ENCODE results near the gene ZNF567.
"Not testable (repeated sequence)": the region's sequence is repeated elsewhere in the genome, so short reads cannot be mapped to it uniquely, and the experiment has no call there.

The ZNF567 gene

DNA sequence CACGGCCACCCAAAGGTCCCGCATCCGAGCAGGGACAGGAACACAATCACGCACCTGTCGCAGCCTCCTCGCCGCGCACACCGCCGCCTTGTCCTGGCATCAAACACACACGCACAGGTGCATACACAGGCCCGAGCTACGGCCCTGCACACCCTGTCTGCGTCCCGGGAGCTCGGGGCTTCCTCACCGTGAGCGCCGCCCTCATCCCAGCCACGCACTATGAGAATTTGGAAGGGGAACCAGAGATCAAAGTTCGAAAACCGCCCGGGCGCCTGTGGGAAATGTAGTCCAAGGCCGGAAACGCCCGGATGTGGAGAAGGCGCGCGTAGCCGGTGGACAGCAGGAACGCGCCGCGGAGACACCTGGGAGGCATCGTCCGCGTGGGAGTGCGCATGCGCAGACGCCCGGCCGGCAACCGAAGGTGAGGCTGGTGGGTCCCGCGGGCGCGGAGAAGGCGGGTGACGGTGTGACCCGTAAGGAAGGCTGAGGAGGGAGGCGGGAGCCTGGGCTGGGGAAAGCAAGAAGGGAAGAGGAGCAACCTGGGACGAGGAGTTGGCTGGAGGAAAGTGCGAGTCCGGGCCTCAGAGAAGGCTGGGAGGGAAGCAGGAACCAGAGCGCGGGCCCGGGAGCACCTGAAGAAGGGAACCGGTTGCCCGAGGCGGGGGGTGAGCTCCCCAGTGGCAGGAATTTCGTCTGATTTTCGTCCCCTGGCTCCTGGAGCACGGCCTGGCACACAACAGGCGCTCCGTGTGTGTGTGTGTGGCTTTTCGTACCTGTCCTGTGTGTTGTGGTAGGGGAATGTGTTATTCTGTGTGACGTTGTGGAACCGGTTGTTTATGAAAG lies at the start of gene ZNF567:
Gene ZNF567 (plus strand): TSS at position 399 of the 843 bp plus-strand sequence. CDS start 7,256 bp downstream, outside the sequence.
- DNase-seq, result peak; percentile 46 to 99 (median 93)

GRCh38 chr19:36638862-36639510 lies 48.4 kb upstream of the ZNF567 start:
- DNase-seq, result no peak

DNA sequence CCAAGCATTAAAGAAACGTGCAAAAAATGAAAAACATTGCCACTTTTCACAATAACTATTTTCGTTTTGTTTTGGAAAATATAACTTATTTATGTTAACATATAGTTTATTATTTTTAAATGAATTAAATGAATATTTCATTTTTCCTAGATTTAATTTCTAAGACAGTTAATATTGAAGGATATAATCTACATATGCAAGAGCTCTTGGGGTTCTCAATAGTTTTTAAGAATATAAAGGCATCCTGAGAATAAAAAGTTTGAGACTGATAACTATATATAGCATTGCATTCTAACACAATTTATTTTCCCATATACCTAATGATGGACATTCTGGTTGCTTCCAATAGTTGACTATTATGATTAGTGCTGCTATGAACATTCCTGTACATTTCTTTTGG lies 40.7 kb upstream of the ZNF567 start:
- DNase-seq, result no peak

DNA sequence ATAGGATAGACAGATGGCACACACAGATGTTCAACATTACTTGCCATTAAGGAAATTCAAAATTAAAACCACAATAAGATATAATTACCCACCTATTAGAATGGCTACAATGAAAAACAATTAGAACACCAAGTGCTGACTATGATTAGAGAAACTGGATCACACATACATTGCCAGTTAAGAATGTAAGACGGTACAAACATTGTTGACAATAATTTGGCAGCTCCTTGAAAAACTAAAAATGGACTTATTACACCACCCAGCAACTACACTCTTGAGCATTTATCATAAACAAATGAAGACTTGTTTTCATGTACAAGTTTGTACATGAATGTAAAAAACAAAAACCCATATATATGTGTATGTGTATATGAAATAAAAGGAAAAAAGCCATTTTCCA lies 34.5 kb upstream of the ZNF567 start:
- no peak for DNase-seq

- no peak for DNase-seq
Measured at GRCh38 chr19:36665832-36666231, 21.6 kb upstream of the ZNF567 start.

DNA sequence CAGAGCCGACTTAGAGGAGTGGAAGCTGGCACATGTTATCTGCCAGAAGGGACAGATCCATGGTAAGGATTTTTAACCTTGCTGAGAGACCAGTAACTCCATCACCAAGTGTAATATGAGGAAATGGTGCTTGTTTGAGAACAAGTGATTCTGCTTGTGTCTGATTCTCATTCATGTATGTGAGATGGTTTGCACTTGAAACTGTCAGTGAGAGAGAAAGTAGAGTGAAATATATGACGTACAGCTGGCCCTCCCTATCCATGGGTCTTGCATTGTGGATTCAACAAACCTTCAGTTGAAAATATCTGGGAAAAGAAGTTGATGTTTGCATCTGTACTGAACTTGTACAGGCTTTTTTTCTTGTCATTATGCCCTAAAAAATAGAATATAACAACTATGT lies 18.8 kb upstream of the ZNF567 start:
- DNase-seq, result no peak

DNA sequence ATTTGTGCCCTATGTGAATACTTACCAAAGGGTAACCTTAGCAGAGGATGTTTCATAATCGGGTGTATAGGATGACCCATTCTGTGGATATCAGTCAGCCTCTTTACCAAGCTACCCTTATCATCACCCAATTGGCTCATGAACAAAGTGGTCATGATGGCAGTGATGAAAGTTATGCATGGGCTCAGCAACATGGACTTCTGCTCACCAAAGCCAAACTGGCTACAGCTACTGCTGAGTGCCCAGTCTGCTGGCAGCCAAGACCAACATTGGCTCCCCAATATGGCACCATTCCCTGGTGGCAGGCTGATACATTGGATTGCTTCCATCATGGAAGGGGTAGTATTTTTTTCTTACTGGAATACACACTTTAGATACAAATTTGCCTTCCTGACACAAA lies 15.0 kb upstream of the ZNF567 start:
- DNase-seq, result no peak

DNA sequence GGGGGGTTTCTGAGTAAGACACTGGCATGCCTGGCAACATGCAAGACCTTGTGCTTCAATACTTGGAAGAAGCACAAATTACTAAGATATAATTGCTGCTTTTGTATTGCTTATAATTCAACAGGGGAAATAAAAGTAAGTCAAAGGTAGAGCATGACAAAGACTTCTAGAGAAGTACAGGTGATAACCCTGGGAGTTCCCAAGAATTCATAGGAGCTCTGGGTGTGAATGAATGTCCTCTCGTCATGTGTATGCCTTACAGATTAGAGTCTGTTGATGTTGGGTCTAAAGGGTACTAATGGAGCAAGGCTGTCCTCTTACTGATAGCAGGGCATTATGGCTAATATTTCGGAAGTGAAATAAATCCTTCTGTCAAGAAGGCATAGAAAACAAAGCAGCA lies 13.2 kb upstream of the ZNF567 start:
- no peak for DNase-seq

GRCh38 chr19:36679455-36679854 lies 8.0 kb upstream of the ZNF567 start:
- no peak for DNase-seq

GRCh38 chr19:36685835-36686234 lies 1.6 kb upstream of the ZNF567 start:
- no peak for DNase-seq

- peak in 16 of 56 donors; percentile 16 to 50 (median 36) for DNase-seq
Measured at GRCh38 chr19:36686365-36687213, 823 bp upstream of the ZNF567 start.

DNA sequence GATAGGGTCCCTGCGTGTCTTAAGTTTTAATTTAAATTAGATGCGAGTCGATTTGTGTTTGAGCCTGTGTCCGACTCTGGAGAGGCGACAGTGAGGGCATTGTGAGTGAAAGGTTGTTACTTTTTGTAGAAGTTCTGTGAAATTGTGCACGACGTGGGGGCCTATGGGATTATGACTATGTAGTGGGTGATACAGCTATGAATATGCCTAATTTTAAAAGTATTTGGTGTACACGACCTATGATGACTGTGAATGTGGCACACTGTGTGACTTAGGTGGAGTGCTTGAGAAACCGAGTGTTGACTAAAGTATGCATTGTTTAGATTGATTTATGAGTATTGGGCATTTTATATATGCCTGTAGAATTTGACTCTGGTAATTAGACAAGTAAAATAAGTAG lies 646 bp downstream of the ZNF567 start:
- no peak for DNase-seq

GRCh38 chr19:36707134-36707533 lies 19.7 kb downstream of the ZNF567 start:
- no peak for DNase-seq

DNA sequence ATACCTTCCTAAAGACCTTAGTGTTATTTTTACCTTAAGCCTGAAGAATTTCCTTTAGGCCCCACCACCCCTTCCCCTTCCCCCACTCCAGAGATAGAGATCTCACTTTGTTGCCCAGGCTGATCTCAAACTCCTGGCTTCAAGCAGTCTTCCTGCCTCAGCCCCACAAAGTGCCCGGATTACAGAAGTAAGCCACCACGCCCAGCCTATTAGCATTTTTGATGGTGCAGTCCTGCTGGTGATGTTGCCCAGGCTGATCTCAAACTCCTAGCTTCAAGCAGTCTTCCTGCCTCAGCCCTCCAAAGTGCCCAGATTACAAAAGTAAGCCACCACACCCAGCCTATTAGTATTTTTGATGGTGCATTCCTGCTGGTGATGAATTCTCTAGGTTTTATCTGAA lies 22.0 kb downstream of the ZNF567 start:
- DNase-seq, result no peak

DNA sequence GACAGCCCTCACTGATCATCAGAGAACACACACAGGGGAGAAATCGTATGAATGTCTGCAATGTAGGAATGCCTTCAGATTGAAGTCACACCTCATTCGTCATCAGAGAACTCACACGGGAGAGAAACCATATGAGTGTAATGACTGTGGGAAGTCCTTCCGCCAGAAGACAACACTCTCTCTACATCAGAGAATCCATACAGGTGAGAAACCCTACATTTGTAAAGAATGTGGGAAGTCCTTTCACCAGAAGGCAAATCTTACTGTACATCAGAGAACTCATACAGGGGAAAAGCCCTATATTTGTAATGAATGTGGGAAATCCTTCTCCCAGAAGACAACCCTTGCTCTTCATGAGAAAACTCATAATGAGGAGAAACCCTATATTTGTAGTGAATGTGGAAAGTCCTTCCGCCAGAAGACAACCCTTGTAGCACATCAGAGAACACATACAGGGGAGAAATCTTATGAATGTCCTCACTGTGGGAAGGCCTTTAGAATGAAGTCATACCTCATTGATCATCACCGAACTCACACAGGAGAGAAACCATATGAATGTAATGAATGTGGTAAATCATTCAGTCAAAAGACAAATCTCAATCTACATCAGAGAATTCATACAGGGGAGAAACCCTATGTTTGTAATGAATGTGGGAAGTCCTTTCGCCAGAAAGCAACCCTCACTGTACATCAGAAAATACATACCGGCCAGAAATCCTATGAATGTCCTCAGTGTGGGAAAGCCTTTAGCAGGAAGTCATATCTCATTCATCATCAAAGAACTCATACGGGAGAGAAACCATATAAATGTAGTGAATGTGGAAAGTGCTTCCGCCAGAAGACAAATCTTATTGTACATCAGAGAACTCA lies 32.5 kb downstream of the ZNF567 start:
- no peak for DNase-seq

GRCh38 chr19:36736166-36736565 lies 48.8 kb downstream of the ZNF567 start:
- not testable (repeated sequence) for DNase-seq

DNA sequence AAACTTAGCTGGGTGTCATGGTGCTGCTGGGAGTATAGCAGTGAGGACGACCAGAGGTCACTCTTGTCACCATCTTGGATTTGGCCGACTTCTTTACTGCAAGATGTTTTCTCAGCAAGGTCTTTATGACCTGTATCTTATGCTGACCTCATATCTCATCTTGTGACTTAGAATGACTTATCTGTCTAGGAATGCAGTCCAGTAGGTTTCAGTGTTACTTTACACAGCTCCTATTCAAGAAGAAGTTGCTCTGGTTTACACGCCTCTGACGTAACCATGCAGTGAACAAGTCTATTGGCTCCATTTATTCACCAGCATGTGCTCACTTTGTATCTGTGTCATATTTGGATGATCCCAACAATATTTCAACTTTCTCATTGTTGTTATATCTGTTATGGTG lies 58.5 kb downstream of the ZNF567 start:
- no peak for DNase-seq

GRCh38 chr19:36747750-36748149 lies 60.3 kb downstream of the ZNF567 start:
- no peak for DNase-seq

- DNase-seq, result no peak
Measured at GRCh38 chr19:36748431-36749275, 61.2 kb downstream of the ZNF567 start.

GRCh38 chr19:36749613-36750012 lies 62.2 kb downstream of the ZNF567 start:
- not testable (repeated sequence) for DNase-seq

Data from nucleus accumbens (tissue), 56 donors.